H54 (cell line): ENCODE measurements around the gene SLC24A5.

ENCODE experiments used
- DNase-seq: peaks from one replicate; pipeline ENCODE4 v3.0.0; 2011; ENCODE audit warnings: low spot score, mixed read lengths; ENCODE audit not compliant: insufficient read length
- FAIRE-seq: peaks from 3 replicates; lab custom pipeline; 2011; peaks lifted over from hg19 to GRCh38; lab: Jason Lieb, UNC
- POLR2A ChIP-seq: IDR thresholded peaks from 2 replicates; pipeline ENCODE4 v1.6.1; 2011; ENCODE audit warnings: low read depth, mild to moderate bottlenecking, low read length

The SLC24A5 gene

GRCh38 chr15:48096813-48097212, 24.0 kb upstream of the SLC24A5 start:
- no peak for TF ChIP-seq POLR2A
- peak; percentile 18 for DNase-seq
- FAIRE-seq = no peak

DNA sequence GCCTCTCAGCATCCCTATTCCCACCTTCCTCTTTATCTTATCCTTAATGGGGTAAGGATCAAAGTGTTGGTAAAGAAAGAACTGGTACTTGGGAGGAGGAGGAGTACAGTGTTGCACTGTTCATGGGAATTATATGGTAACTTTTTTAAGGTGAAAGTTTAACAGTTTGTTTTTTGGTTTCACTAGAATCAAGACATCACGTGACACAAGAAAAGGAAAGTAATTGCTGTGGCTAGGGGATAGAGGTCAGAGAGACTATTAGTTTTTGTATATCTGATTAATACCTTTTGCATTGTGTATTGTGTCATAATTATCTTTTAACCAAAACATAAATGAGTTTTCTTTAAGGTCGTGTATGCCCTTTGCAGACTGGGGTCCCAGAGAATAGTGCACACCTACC, 23.5 kb upstream of the SLC24A5 start:
- FAIRE-seq = no peak
- no peak for DNase-seq
- TF ChIP-seq POLR2A = no peak

GRCh38 chr15:48101376-48101961, 19.3 kb upstream of the SLC24A5 start:
- FAIRE-seq (no peak), DNase-seq (no peak)
- no peak for TF ChIP-seq POLR2A

DNA sequence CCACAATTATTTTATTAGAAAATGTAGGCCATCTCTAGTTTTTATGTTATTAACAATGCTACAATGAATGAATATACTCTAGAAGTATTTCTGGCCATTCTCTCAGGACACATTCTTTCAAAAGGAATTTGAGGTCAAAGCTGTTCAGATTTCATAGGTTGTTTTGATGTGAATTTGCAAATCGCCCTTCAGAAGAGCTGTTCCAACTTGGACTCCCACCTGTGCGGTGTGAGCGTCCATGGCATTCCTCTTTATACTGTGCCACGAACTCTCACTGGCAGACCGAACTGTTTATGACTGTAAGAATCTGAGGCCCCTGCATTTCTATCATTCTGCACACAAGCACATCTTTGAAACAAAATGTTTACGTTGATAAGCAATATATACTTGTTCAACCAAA, 18.6 kb upstream of the SLC24A5 start:
- no peak for TF ChIP-seq POLR2A
- DNase-seq = no peak
- no peak for FAIRE-seq

DNA sequence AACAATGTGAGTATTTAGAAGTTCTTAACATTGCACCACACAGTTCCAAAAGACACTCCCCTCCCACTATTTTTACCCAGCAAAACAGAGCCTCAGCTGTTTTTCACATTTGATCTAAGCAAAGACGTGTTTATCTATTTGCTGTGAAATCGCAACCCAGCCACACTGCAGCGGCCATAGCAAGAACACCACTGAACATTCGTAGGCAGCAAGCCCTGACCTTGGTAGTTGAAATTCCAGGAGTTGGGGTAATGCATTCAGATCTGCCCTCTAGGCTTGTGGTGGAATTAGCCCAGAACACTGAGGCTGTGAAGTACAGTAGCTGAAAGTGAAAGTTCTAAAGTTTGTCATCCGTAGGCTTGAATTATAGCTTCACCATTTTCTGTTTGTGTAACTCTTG, 17.1 kb upstream of the SLC24A5 start:
- no peak for TF ChIP-seq POLR2A
- DNase-seq (no peak), FAIRE-seq (no peak)

GRCh38 chr15:48105936-48106335, 14.9 kb upstream of the SLC24A5 start:
- no peak for DNase-seq
- no peak for FAIRE-seq
- TF ChIP-seq POLR2A = no peak

- no peak for TF ChIP-seq POLR2A
- DNase-seq (no peak), FAIRE-seq (no peak)
These were observed 11.6 kb upstream of the SLC24A5 start for GRCh38 chr15:48109212-48109611.

DNA sequence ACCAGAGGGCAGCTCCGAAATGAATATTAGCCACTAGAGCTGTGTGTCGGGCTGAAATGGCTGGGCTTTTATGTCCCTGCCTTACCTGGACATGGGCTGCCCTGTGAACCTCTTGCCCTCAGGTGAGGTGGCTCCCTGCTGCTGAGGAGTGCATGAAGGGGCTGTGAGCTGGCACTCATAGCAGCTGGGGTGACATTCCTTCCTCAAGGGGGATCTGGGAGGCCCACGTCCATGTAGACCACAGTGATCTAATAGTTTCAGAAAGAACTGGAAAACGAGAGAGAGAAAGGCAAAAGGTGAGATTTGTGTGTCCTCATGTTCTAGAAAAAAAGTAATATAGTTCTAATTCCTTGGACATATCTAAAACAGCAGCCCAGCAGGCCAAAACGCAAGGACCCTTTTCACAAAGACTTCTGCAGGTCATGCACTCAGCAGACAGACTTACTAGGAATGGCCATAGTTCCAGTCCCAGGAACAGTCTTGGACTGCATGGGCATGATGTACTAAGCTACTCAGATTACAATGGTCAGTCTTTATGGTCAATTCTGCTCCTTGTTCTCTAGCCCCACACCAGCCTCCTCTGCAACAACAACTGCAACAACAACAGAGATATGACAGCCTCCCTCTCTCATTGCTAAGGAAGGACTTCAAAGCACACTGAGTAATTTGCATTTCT, 10.8 kb upstream of the SLC24A5 start:
- FAIRE-seq = no peak
- no peak for TF ChIP-seq POLR2A
- DNase-seq = no peak

DNA sequence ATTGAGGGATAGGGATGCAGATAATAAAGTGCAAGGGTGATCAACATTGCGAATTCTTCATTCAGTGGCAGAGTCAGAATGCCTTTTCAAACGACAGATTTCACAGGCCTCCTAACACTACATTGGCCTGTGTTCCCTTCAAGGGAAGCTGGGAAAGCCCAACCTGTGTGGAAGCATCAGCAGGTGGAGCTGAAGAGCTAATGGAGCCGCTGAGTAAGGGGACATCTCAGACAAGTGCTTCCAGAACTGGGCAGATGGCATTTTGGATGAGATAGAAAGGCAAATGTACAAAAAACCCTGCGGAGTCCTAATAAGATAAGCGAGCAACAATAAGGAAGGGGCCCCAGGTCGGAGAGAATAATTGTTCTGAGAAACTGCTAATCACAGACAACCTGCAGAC, 8.5 kb upstream of the SLC24A5 start:
- FAIRE-seq (no peak), DNase-seq (no peak)
- no peak for TF ChIP-seq POLR2A

GRCh38 chr15:48119277-48119676, 1.5 kb upstream of the SLC24A5 start:
- TF ChIP-seq POLR2A = no peak
- DNase-seq (no peak), FAIRE-seq (no peak)

DNA sequence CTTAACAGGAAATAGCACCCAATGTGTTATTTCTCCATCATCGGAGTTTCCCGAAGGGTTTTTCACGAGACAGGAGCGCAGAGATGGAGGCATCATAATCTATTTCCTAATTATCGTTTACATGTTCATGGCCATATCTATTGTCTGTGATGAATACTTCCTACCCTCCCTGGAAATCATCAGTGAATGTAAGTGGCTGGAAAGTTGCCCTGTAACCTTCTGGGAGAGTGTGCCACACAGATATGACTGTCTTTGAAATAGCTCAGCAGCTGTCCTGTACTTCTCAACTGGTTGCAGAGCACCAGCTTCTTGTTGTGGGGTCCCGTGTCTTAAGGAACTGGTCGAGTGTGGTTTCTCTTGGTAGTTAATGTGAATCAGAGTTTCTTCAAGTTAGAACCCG, 1.1 kb downstream of the SLC24A5 start:
- no peak for TF ChIP-seq POLR2A
- DNase-seq (no peak), FAIRE-seq (no peak)

DNA sequence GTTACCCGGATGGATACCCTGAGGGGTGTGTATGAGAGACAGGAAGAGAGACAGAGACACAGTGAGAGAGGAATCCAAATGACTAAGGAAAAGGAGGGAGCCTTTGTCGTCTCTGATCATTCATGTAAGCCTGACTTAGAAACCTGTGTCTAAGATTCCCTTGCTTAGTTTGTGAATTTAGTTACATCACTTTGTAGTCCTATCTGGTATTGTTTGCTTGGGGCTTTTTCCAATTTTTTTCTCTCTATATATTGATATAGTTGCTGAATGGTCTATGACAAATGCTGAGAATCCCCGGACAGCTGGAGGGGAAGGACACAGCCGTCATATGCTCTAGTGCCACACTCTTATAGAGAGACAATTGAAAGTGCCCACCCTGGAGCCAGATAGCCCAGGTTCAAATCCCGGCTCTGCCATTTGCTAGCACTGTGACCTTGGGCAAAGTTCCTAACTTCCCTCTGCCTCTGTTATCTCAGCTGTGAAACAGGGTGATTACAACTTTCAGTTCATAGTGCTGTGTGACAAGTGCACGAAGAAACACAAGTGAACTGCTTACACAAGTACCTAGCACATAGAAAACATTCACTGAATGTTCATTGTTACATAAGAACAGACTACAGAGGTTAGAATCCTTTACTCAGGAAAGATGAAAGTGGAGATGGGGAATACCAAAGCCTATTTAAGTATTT, 6.0 kb downstream of the SLC24A5 start:
- no peak for FAIRE-seq

DNA sequence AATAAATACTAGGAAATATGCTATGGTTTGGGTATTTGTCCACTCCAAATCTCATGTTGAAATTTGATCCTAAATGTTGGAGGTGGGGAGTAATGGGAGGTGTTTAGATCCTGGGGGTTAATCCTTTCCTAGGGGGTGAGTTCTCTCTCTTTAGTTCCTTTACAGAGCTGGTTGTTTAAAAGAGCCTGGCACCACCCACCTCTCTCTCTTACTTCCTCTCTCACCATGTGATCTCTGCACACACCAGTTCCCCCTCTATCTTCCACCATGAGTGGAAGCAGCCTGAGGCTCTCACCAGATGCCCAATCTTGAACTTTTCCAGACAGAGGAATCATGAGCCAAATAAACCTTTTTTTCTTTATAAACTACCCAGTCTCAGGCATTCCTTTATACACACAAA, 10.5 kb downstream of the SLC24A5 start:
- no peak for TF ChIP-seq POLR2A
- FAIRE-seq = no peak
- DNase-seq = no peak

More for the DNA sequence above, 6.0 kb downstream of the SLC24A5 start:
- TF ChIP-seq POLR2A = no peak
- no peak for DNase-seq

- TF ChIP-seq POLR2A = no peak
- no peak for FAIRE-seq
- no peak for DNase-seq
These were observed 12.1 kb downstream of the SLC24A5 start for GRCh38 chr15:48132874-48133273.

GRCh38 chr15:48143856-48144255, 23.1 kb downstream of the SLC24A5 start:
- DNase-seq (no peak), FAIRE-seq (no peak)

DNA sequence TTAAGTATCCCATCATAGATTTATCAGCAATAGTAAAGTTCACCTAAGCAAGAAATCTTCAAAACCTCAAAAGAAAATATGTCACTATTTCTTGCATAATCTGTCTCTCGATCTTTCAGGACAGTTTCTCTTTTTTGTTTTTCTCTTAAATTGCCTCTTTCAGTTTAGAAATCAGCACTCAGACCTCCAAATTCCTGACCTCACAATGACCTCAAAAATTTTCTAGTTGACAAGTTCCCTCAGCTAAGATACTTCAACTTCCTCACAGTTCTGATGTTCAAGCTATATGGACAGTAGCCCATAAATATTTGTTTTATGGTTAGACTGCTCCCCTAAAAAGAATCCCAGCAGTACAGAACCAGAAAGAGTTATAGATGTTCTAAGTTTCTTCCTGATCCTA, 24.1 kb downstream of the SLC24A5 start:
- FAIRE-seq (no peak), DNase-seq (no peak)
- TF ChIP-seq POLR2A = no peak

More at GRCh38 chr15:48143856-48144255, 23.1 kb downstream of the SLC24A5 start:
- no peak for TF ChIP-seq POLR2A
